DMS153 treated with DMSO at 0.1 percent for 48 hours (cell line): ENCODE results near the gene ACKR3.

ENCODE experiments used
- DNase-seq: peaks from one replicate; lab custom pipeline; 2025; ENCODE audit not compliant: unreplicated experiment; lab: John Stamatoyannopoulos, UW

Gene ACKR3

GRCh38 chr2:236568068-236568921 lies 1.3 kb upstream of the ACKR3 start:
- DNase-seq = no peak

- no peak for DNase-seq
Observed at GRCh38 chr2:236568922-236569572, 578 bp upstream of the ACKR3 start.

GRCh38 chr2:236570081-236570868 lies 650 bp downstream of the ACKR3 start:
- DNase-seq = no peak

GRCh38 chr2:236571145-236571544 lies 1.5 kb downstream of the ACKR3 start:
- DNase-seq = no peak

GRCh38 chr2:236572482-236572881 lies 2.9 kb downstream of the ACKR3 start:
- no peak for DNase-seq

GRCh38 chr2:236573066-236573929 lies 3.7 kb downstream of the ACKR3 start:
- no peak for DNase-seq

GRCh38 chr2:236574000-236574399 lies 4.4 kb downstream of the ACKR3 start:
- DNase-seq = no peak

GRCh38 chr2:236574424-236575145 lies 5.0 kb downstream of the ACKR3 start:
- DNase-seq = no peak

- DNase-seq = no peak
Observed at GRCh38 chr2:236575510-236575909, 5.9 kb downstream of the ACKR3 start.

GRCh38 chr2:236576087-236576486 lies 6.5 kb downstream of the ACKR3 start:
- no peak for DNase-seq

GRCh38 chr2:236576953-236577352 lies 7.3 kb downstream of the ACKR3 start:
- no peak for DNase-seq

- DNase-seq = no peak
Observed at GRCh38 chr2:236577481-236578410, 8.1 kb downstream of the ACKR3 start.

GRCh38 chr2:236578411-236578846 lies 8.8 kb downstream of the ACKR3 start:
- no peak for DNase-seq

- DNase-seq = no peak
Observed at GRCh38 chr2:236579048-236579745, 9.6 kb downstream of the ACKR3 start.

- DNase-seq = no peak
Observed at GRCh38 chr2:236579746-236580315, 10.2 kb downstream of the ACKR3 start.

GRCh38 chr2:236580746-236581355 lies 11.2 kb downstream of the ACKR3 start:
- DNase-seq = no peak

GRCh38 chr2:236581546-236581945 lies 11.9 kb downstream of the ACKR3 start:
- DNase-seq = no peak

GRCh38 chr2:236582968-236583367 lies 13.3 kb downstream of the ACKR3 start:
- DNase-seq = no peak
